Activated T-helper 1 cell treated with anti-CD3 and anti-CD28 coated beads, Interleukin-12 subunit alpha, Interleukin-12 subunit beta, Interleukin-2, Interleukin-4 antibody, amounts not matched to agents 30 ng/mL and 10 ng/mL and 1 ng/mL, durations not matched to agents 14 hours and 24 hours and 36 hours (primary cell): ENCODE data around the gene CFAP97D2. TPM values are rescaled to one million over a fixed set of nuclear protein-coding genes. Genes with fewer than 3 reads are reported as not detected.
"Not testable (repeated sequence)": the region's sequence is repeated elsewhere in the genome, so short reads cannot be mapped to it uniquely, and the experiment has no call there.

Experiments used
- DNase-seq: peaks from one replicate; pipeline ENCODE4 v3.0.0; 2021; ENCODE audit warnings: low spot score
- H3K27ac Mint-ChIP-seq: one replicate; pipeline ENCODE4 v1.8.0; 2021; ENCODE audit warnings: mild to moderate bottlenecking, mixed read lengths
- H3K27me3 Mint-ChIP-seq: one replicate; pipeline ENCODE4 v1.8.0; 2022; ENCODE audit warnings: mild to moderate bottlenecking, moderate library complexity, mixed read lengths; ENCODE audit not compliant: insufficient read depth
- H3K36me3 Mint-ChIP-seq: one replicate; pipeline ENCODE4 v1.8.0; 2021; ENCODE audit warnings: low read depth, mixed read lengths
- H3K4me1 Mint-ChIP-seq: one replicate; pipeline ENCODE4 v1.8.0; 2021; ENCODE audit warnings: low read depth, mixed read lengths
- H3K4me3 Mint-ChIP-seq: one replicate; pipeline ENCODE4 v1.8.0; 2021; ENCODE audit warnings: mild to moderate bottlenecking, moderate library complexity, mixed read lengths
- H3K9me3 Mint-ChIP-seq: one replicate; pipeline ENCODE4 v1.8.0; 2021; ENCODE audit warnings: mixed read lengths
- intact Hi-C: fragments of 100-400 bp; cut with micrococcal nuclease; formaldehyde crosslinking; loops from one replicate; pipeline ENCODE4 v1.15.1; 2024
- total RNA-seq: library from RNA; stranded (reverse); gene quantifications from 2 replicates; pipeline ENCODE4 v1.2.3, GENCODE V29; 2022

Gene CFAP97D2
- total RNA-seq, 1 donor from 2014 or later: not detected

DNA sequence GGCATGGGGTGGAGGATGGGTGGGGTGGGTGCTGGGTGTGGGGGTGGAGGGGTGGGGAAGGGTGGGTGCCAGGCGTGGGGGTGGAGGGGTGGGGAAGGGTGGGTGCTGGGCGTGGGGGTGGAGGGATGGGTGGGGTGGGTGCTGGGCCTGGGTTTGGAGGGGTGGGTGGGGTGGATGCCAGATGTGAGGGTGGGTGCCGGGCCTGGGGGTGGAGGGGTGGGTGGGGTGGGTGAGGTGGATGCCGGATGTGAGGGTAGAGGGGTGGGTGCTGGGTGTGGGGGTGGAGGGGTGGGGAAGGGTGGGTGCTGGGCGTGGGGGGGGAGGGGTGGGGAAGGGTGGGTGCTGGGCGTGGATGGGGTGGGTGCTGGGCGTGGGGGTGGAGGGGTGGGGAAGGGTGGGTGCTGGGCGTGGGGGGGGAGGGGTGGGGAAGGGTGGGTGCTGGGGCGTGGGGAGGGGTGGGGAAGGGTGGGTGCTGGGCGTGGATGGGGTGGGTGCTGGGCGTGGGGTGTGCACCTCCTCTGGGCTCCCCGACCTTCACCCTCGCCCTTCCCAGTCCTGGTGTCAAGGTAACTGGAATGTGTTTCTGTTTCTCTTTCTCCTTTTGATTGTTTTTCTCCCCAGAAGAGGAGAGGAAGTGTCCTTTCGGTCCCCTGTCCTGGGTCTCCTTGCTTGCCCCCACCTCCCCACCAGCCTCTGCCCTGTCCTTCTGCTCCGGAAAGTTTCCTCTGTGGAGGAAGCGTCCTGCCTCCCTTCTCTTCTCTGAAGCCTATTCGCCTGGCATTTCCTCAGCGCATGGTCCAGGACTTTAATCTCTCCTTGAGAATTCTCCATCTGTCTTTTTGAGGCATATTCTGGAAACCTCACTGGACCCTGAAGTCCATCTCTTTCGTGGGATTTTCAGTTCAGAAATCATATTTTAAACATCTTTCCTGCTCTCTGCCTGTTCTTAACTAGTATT lies 22.9 kb upstream of the CFAP97D2 start:
- Mint-ChIP-seq H3K4me3 (peak overlapping the region; percentile 69), H3K4me1 (peaks cover 71% of the 10 kb centered on the region), H3K27ac (peak overlapping the region; percentile 94), H3K36me3 (peaks cover 17% of the 10 kb centered on the region), H3K27me3 (peaks cover 6% of the 10 kb centered on the region), H3K9me3 (peaks cover 16% of the 10 kb centered on the region)
- intact Hi-C loops: loop anchor here (2.0 kb wide), 1 partner anchor 15 kb away; no protein-coding TSS in a partner anchor
- no peak for DNase-seq

DNA sequence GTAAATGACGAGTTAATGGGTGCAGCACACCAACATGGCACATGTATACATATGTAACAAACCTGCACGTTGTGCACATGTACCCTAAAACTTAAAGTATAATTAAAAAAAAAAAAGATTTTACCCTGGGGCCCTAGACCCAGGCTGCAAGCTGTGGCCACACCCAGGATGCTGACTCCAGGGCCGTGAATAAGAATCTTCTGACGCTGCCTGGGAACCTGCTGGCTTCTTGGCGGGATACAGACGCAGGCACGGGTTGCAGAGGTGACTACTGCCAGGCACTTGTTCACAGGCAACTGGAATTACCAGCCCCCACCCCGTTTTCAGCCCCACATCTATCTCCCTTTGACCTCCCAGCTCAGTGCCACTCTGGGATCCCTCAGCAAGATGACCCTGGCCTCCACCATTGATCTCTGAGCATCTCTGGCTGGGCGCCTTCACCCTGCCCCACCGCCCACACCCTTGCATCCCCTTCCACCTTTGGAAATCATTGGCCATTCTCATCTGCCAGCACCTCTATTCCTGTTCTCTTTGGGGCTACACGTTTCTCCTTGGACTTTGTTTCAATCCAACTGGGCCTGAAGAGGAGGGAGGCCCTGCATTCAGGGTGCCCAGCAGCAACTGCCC lies 21.1 kb upstream of the CFAP97D2 start:
- intact Hi-C loops: no loop called here
- peaks cover 9% of the 10 kb centered on the region for H3K27me3 Mint-ChIP-seq
- no peak for DNase-seq
- H3K36me3 Mint-ChIP-seq: peaks cover 18% of the 10 kb centered on the region
- peaks cover 16% of the 10 kb centered on the region for H3K9me3 Mint-ChIP-seq
- no peak overlapping the region for H3K4me3 Mint-ChIP-seq
- no peak overlapping the region for H3K27ac Mint-ChIP-seq
- H3K4me1 Mint-ChIP-seq: peaks cover 71% of the 10 kb centered on the region

DNA sequence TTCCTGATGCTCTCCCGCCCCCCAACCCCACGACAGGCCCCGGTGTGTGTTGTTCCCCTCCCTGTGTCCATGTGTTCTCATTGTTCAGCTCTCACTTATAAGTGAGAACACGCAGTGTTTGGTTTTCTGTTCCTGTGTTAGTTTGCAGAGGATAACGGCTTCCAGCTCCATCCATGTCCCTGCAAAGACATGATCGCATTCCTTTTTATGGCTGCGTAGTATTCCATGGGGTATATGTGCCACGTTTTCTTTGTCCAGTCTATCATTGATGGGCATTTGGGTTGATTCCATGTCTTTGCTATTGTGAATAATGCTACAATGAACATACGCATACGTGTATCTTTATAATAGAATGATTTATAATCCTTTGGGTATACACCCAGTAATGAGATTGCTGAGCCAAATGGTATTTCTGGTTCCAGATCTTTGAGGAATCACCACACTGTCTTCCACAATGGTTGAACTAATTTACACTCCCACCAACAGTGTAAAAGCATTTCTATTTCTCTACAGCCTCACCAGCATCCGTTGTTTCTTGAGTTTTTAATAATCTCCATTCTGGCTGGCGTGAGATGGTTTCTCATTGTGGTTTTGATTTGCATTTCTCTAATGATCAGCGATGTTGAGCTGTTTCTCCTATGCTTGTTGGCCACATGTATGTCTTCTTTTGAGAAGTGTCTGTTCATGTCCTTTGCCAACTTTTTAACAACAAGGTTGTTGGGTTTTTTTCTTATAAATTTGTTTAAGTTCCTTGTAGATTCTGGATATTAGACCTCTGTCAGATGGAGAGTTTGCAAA lies 20.0 kb upstream of the CFAP97D2 start:
- H3K4me3 Mint-ChIP-seq, H3K9me3 Mint-ChIP-seq, intact Hi-C loops, H3K27me3 Mint-ChIP-seq, H3K27ac Mint-ChIP-seq, DNase-seq: not testable (repeated sequence)
- Mint-ChIP-seq H3K36me3 (peaks cover 15% of the 10 kb centered on the region), H3K4me1 (peaks cover 67% of the 10 kb centered on the region)

DNA sequence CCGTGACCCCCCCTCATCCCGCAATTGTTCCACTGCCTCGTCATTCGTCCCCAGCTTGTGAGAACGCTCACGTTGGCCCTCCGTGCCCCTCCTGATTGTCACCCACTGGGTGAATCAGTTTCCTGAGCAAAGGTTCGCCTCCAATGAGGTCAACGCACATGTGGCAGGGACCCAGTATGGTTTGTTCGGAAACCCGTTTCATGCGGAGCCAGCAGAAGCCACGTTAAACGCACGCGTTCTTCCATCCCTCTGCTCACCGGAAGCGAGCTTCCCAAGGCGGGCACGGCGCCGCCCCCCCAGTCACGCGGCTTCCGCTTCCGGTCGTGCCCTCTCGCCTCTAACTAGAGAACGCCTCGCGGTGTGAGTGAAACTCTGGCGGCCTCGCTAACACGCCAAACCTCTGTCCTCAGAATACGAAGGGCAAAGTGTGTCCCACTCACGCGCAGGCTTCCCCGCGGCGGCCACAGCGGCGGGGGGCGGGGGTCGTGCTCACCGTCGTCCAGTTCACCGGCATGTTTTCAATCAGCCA lies 18.0 kb upstream of the CFAP97D2 start:
- no peak for DNase-seq
- Mint-ChIP-seq H3K27me3 (peaks cover 11% of the 10 kb centered on the region), H3K27ac (no peak overlapping the region), H3K9me3 (peaks cover 9% of the 10 kb centered on the region), H3K4me3 (no peak overlapping the region), H3K36me3 (peaks cover 19% of the 10 kb centered on the region), H3K4me1 (peaks cover 72% of the 10 kb centered on the region)
- intact Hi-C loops: no loop called here

DNA sequence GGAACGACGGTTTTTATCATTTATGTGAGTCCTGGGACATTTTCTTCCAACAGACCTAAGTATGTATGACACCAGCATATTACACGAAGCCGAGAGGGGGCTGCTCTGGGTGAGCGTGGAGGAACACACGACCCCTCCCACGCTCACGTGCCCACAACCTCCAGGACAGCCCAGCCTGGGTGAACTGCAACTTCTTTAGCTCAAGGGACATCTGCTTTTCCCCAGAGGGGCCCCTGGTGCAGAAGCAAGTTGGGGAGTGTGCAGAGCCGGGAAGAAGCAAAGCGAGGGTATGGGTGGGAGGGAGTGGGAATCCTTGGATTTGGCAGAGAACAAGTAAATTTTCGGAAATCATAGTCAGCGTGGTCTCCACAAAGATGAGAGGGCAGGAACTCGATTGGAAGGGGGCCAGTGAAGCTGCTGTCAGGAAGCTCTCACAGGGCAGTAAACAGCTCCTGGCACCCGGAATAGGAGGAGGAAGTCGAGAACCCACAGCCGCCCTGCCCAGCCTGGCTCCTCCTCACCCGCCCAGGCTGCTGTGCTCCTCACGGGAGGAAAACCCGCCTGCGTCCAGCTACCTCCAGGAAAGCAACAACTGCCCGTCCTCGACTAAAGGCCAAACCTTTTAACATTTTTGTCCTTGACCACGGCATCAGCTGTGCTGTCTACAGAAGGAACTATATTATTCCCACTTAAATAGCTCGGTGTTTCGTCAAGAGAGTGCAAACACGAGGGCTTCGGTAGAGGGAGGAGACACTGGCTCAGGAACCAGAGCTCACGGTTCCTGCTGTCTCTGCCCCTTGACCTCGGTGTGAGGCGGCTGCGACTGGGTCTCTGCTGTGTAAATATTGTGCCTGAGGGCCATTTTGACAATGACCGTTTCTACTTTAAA lies 17.2 kb upstream of the CFAP97D2 start:
- Mint-ChIP-seq H3K4me3 (peak overlapping the region; percentile 52), H3K4me1 (peaks cover 64% of the 10 kb centered on the region), H3K27me3 (peaks cover 11% of the 10 kb centered on the region), H3K27ac (peak overlapping the region; percentile 29), H3K9me3 (peaks cover 9% of the 10 kb centered on the region), H3K36me3 (peaks cover 15% of the 10 kb centered on the region)
- intact Hi-C loops: no loop called here
- DNase-seq: no peak

DNA sequence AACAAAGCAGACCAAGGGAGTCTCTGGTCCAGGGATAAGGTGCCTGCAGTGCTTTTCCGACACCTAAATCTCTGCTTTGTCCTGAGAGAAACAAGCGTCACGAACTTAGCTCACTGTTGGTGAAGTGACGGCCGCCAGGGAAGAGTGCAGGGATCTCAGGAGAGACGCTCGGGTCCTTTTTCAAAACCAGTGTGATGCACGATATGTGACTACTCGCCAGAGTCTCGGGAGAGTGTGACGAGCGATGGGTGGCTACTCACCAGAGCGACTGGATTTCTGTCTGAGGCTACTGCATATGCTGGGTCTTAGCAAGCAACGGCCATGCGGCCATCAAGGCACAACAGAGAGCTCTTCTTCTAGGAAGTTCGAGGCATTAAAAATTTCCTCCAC lies 16.5 kb upstream of the CFAP97D2 start:
- peaks cover 17% of the 10 kb centered on the region for H3K36me3 Mint-ChIP-seq
- no peak overlapping the region for H3K4me3 Mint-ChIP-seq
- peaks cover 60% of the 10 kb centered on the region for H3K4me1 Mint-ChIP-seq
- no peak overlapping the region for H3K27ac Mint-ChIP-seq
- H3K27me3 Mint-ChIP-seq: peaks cover 11% of the 10 kb centered on the region
- H3K9me3 Mint-ChIP-seq: peaks cover 9% of the 10 kb centered on the region
- intact Hi-C loops: no loop called here
- no peak for DNase-seq

DNA sequence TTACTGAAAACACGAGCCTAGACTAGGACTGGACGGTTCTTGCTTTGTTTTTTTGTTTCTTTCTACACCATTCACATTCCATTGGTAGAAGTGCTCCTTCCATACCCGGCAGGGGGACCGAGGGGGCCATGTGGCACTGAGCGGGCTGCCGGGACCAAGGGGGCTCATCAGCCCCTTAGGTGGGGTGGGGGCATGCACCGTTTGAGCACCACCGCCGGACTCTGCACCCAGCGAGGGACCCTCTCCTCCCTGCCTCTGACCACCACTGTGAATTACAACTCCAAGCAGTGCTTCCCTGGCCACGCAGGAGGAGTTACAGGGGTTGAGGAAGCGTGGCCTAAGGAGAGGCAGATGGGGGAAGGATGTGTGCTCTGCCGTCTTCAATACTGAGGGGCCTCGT lies 15.0 kb upstream of the CFAP97D2 start:
- intact Hi-C loops: no loop called here
- no peak overlapping the region for H3K27ac Mint-ChIP-seq
- peaks cover 5% of the 10 kb centered on the region for H3K9me3 Mint-ChIP-seq
- H3K4me1 Mint-ChIP-seq: peaks cover 59% of the 10 kb centered on the region
- no peak for DNase-seq
- H3K27me3 Mint-ChIP-seq: peaks cover 16% of the 10 kb centered on the region
- H3K36me3 Mint-ChIP-seq: peaks cover 14% of the 10 kb centered on the region
- no peak overlapping the region for H3K4me3 Mint-ChIP-seq

DNA sequence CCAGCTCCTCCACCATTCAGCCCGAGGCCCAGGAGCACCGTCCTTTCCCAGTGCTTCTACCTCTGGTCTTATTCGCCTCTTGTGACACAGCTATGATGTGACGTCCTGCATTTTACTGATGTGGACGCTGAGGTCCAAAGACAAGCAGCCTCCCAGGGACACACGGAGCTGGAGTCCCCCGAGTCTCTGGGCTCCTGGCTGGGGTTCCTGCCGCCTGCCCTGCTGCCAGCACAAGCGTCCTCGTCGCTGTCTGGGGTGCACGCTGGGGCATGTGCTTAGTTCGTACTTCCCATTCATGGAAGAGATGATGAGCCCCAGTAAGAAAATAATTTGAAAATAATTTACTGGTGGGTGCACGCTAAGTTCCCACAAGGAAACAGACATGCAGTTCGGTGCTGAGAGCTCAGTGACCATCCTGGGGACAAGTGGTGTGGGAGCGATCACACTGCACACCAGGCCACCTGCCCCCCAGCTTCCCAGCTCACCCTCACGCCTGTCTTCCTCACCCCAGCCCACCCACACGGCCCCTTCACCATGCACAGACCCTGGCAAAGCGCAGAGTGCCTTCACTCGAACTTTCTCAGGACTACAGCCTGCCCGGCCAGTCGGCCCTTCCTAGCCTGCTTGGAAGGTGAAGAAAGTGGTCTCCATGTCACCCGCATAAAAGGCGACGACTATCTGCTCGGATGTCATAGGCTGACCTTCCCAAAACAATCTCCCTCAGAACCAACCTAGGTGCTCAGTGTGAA lies 14.2 kb upstream of the CFAP97D2 start:
- Mint-ChIP-seq H3K4me3 (no peak overlapping the region), H3K27me3 (peaks cover 19% of the 10 kb centered on the region), H3K4me1 (peaks cover 52% of the 10 kb centered on the region)

DNA sequence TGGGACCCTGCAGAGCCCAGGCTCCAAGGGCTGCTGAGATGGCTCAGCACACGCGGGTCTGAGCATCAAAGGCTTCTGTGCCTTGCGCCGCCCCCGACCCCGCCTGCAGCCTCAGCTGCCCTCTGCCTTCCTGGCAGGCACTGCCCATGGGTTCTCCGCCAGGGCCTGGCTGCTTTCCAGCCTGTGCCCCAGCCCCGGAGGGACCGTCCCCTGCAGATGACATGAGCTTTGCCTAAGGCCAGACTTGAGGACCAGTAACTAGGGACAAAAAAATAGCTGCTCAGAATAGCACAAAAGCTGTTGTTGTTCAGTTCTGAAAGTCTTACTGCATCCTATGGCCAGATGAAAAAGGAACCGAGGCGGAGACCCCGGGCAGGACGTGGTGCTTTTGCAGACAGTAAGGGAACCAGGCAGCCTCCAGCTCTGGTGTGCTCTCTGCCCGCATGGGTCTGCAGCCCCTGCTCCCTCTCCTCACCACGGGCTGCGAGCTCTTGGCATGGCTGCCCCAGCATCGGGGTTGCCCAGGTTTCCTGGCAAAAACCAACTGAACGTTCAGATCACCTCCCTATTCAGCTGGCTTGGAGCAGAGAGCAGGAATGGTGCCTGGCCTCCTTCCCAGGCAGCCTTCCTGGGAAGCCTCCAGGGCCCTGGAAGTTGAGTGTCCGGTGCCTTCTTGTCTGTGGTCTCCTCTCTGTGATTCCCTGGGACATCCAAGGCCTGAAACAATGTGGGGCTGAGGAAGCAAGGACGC lies 12.5 kb upstream of the CFAP97D2 start:
- no peak for DNase-seq
- no peak overlapping the region for H3K4me3 Mint-ChIP-seq

More for the DNA sequence above, 14.2 kb upstream of the CFAP97D2 start:
- H3K27ac Mint-ChIP-seq: no peak overlapping the region
- no peak for DNase-seq
- no peaks in the 10 kb centered on the region for H3K9me3 Mint-ChIP-seq
- intact Hi-C loops: no loop called here
- H3K36me3 Mint-ChIP-seq: peaks cover 10% of the 10 kb centered on the region

DNA sequence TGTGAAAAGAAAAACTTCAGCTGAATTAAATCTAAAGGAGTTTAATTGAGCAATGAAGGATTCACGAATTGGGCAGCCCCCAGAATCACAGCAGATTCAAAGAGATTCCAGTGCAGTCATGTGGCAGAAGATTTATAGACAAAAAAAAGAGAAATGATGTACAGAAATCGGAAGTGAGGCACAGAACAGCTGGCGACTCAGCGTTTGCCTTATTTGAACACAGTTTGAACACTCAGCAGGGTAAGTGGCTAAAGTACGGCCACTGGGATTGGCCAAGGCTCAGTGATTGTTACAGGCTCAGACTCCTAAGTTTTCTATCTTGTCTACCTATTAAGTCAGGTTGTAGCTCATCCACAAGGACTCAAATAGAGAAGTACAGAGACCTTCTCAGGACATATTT lies 11.6 kb upstream of the CFAP97D2 start:
- H3K27me3 Mint-ChIP-seq: peaks cover 17% of the 10 kb centered on the region
- intact Hi-C loops: no loop called here
- no peak for DNase-seq

More for the DNA sequence above, 12.5 kb upstream of the CFAP97D2 start:
- Mint-ChIP-seq H3K9me3 (peaks cover 5% of the 10 kb centered on the region), H3K4me1 (peaks cover 41% of the 10 kb centered on the region), H3K27ac (no peak overlapping the region), H3K36me3 (peaks cover 9% of the 10 kb centered on the region), H3K27me3 (peaks cover 17% of the 10 kb centered on the region)
- intact Hi-C loops: no loop called here

DNA sequence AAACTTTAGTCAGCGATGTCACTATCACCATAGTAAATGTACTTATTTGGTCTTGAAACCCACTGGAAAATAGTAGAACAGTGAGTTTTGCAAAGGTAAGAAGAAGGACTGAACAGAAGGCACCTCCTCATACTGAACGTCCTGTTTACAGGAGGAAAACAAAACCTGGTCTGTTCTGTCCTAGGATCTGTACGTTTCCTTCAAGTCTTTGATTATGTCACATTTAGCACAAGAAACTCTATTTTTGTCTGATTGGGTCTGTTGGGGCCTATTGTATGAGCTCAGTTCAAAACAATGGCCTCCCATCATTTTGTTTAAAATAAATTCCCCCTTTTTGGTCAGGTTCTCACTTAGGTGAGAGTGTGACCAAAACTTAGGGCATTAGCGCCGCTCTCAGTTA lies 11.2 kb upstream of the CFAP97D2 start:
- intact Hi-C loops: no loop called here
- Mint-ChIP-seq H3K36me3 (peaks cover 10% of the 10 kb centered on the region), H3K4me1 (peaks cover 28% of the 10 kb centered on the region), H3K4me3 (no peak overlapping the region), H3K9me3 (peaks cover 12% of the 10 kb centered on the region), H3K27me3 (peaks cover 14% of the 10 kb centered on the region), H3K27ac (no peak overlapping the region)
- no peak for DNase-seq

More for the DNA sequence above, 11.6 kb upstream of the CFAP97D2 start:
- Mint-ChIP-seq H3K27ac (no peak overlapping the region), H3K9me3 (peaks cover 9% of the 10 kb centered on the region), H3K4me3 (no peak overlapping the region), H3K4me1 (peaks cover 32% of the 10 kb centered on the region), H3K36me3 (peaks cover 10% of the 10 kb centered on the region)
